Right ventricle myocardium superior (tissue), 1 donor: ENCODE data around the gene C2orf69. TPM values are rescaled to one million over a fixed set of nuclear protein-coding genes. Genes with fewer than 3 reads are reported as not detected.
"Not testable (repeated sequence)": the region's sequence is repeated elsewhere in the genome, so short reads cannot be mapped to it uniquely, and the experiment has no call there.

Experiments
- ATAC-seq: fragments of 200-7000 bp; cut with Tn5 transposase; one replicate; pipeline ENCODE4 v1.9.1; 2020; ENCODE audit warnings: mild to moderate bottlenecking; ENCODE audit not compliant: poor library complexity
- DNase-seq: peaks from one replicate; pipeline ENCODE4 v3.0.0-alpha.2; 2020
- intact Hi-C: fragments of 100-400 bp; cut with DNase I; formaldehyde crosslinking; loops from one replicate; pipeline ENCODE4 v1.11.2; 2022
- total RNA-seq: library from RNA; stranded (reverse); fragmentation: NEBNext Ultra II Directional; extraction: Animal tissue kit (Norgen Biotek cat#: 25700); gene quantifications from one replicate; pipeline ENCODE4 v1.2.1, GENCODE V29; 2021
- donor health status: DM: no; HTN: yes; CAD: no; lungs with severe emphysema.

The C2orf69 gene
- total RNA-seq, 1 donor from 2014 or later = 7.0 TPM

GRCh38 chr2:199910338-199911051 lies 598 bp upstream of the C2orf69 start:
- no peak for DNase-seq
- intact Hi-C loops = no loop called here
- ATAC-seq = no peak

GRCh38 chr2:199911877-199912161 lies 726 bp downstream of the C2orf69 start:
- intact Hi-C loops = no loop called here

GRCh38 chr2:199912553-199913114 lies 1.5 kb downstream of the C2orf69 start:
- ATAC-seq, intact Hi-C loops, DNase-seq: not testable (repeated sequence)

More at GRCh38 chr2:199911877-199912161, 726 bp downstream of the C2orf69 start:
- DNase-seq (no peak), ATAC-seq (no peak)

- ATAC-seq = no peak
- DNase-seq = no peak
- intact Hi-C loops = no loop called here
These were observed 3.4 kb downstream of the C2orf69 start for GRCh38 chr2:199914372-199914958.

GRCh38 chr2:199916980-199917379 lies 5.9 kb downstream of the C2orf69 start:
- DNase-seq (no peak), ATAC-seq (no peak)
- intact Hi-C loops = no loop called here

- intact Hi-C loops = no loop called here
- no peak for ATAC-seq
These were observed 11.8 kb downstream of the C2orf69 start for GRCh38 chr2:199922856-199923255.

GRCh38 chr2:199923924-199924323 lies 12.8 kb downstream of the C2orf69 start:
- intact Hi-C loops = no loop called here
- no peak for DNase-seq
- ATAC-seq = no peak

More at GRCh38 chr2:199922856-199923255, 11.8 kb downstream of the C2orf69 start:
- no peak for DNase-seq

GRCh38 chr2:199926806-199927205 lies 15.7 kb downstream of the C2orf69 start:
- DNase-seq (no peak), ATAC-seq (no peak)
- intact Hi-C loops = no loop called here

GRCh38 chr2:199928226-199928625 lies 17.1 kb downstream of the C2orf69 start:
- DNase-seq (no peak), ATAC-seq (no peak)
- intact Hi-C loops = no loop called here

GRCh38 chr2:199928626-199929025 lies 17.5 kb downstream of the C2orf69 start:
- intact Hi-C loops = no loop called here
- DNase-seq = no peak
- ATAC-seq = no peak

GRCh38 chr2:199929262-199929661 lies 18.2 kb downstream of the C2orf69 start:
- intact Hi-C loops = no loop called here
- ATAC-seq (no peak), DNase-seq (no peak)

GRCh38 chr2:199932312-199932855 lies 21.3 kb downstream of the C2orf69 start:
- DNase-seq (no peak), ATAC-seq (no peak)
- intact Hi-C loops = no loop called here

GRCh38 chr2:199933466-199933865 lies 22.4 kb downstream of the C2orf69 start:
- intact Hi-C loops = no loop called here
- ATAC-seq (no peak), DNase-seq (no peak)

GRCh38 chr2:199936554-199936953 lies 25.5 kb downstream of the C2orf69 start:
- intact Hi-C loops = no loop called here
- DNase-seq (no peak), ATAC-seq (no peak)

GRCh38 chr2:199940373-199940772 lies 29.3 kb downstream of the C2orf69 start:
- intact Hi-C loops = no loop called here
- DNase-seq (no peak), ATAC-seq (no peak)

- intact Hi-C loops = no loop called here
These were observed 32.3 kb downstream of the C2orf69 start for GRCh38 chr2:199943373-199943772.

GRCh38 chr2:199946196-199946595 lies 35.1 kb downstream of the C2orf69 start:
- intact Hi-C loops = no loop called here
- DNase-seq = no peak
- no peak for ATAC-seq

More at GRCh38 chr2:199943373-199943772, 32.3 kb downstream of the C2orf69 start:
- DNase-seq (no peak), ATAC-seq (no peak)

GRCh38 chr2:199946836-199947235 lies 35.7 kb downstream of the C2orf69 start:
- DNase-seq = no peak
- ATAC-seq = no peak
- intact Hi-C loops = no loop called here

- no peak for ATAC-seq
- no peak for DNase-seq
- intact Hi-C loops = no loop called here
These were observed 39.3 kb downstream of the C2orf69 start for GRCh38 chr2:199950396-199950795.

- intact Hi-C loops = no loop called here
- DNase-seq = no peak
- ATAC-seq = no peak
These were observed 39.9 kb downstream of the C2orf69 start for GRCh38 chr2:199951023-199951422.
